ENCODE results near the gene HLA-A. TPM values are rescaled to one million over a fixed set of nuclear protein-coding genes. Genes with fewer than 3 reads are reported as not detected.
A peak's percentile ranks its signal among the peaks of the same experiment; 100 is the strongest.

The HLA-A gene
- total and polyA plus RNA-seq, 12 donors: 338 to 2,952 (median 1,253) TPM

DNA sequence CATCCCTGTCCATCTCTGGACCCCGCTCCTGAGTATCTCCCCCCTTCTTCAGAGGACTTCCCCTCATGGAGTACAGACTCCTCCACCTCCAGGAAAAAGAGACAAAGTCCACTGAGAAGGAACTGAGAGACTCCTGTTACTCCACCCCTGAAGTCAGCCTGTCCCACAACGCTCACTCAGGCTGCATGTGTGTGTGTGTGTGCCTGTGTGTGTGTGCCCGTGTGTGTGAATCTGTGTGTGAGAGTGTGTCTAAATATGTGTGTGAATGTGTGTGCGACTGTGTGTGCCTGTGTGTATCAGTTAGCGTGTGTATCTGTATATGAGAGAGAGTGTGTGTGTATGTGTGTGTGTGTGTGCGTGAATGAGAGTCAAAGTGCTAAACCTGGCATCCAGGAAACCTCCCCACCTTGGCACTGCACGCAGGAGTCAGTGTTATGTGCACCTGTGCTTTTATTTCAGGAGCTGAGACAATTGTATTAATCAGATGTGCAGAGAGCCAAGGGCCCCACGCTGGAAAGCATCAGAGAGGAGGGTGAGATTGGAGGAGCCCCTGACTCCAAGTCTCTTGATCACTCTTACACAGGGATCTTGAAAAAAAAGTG is 39.0 kb downstream of the HLA-A start:
- Histone ChIP-seq H3K36me3 (replicated peaks in 1 of 2) (no peaks in the 10 kb centered on the region), H3K4me3 (no peak overlapping the region), H3K27ac (no peak overlapping the region), H3K4me1 (replicated peaks in 1 of 2) (peaks cover 4% of the 10 kb centered on the region in 2 donors), H3K9me3 (replicated peaks in 1 of 3) (no peaks in the 10 kb centered on the region), H3K27me3 (no peaks in the 10 kb centered on the region)
- intact Hi-C loops (cut with DNase I): no loop called here
- 62 to 87% (median 78%) methylated on average over 8 of the region's 8 CpGs for WGBS, 4 donors
- TF ChIP-seq POLR2A (IDR thresholded peaks at IDR 0.05): no peak
- TF ChIP-seq, protein P1, sequence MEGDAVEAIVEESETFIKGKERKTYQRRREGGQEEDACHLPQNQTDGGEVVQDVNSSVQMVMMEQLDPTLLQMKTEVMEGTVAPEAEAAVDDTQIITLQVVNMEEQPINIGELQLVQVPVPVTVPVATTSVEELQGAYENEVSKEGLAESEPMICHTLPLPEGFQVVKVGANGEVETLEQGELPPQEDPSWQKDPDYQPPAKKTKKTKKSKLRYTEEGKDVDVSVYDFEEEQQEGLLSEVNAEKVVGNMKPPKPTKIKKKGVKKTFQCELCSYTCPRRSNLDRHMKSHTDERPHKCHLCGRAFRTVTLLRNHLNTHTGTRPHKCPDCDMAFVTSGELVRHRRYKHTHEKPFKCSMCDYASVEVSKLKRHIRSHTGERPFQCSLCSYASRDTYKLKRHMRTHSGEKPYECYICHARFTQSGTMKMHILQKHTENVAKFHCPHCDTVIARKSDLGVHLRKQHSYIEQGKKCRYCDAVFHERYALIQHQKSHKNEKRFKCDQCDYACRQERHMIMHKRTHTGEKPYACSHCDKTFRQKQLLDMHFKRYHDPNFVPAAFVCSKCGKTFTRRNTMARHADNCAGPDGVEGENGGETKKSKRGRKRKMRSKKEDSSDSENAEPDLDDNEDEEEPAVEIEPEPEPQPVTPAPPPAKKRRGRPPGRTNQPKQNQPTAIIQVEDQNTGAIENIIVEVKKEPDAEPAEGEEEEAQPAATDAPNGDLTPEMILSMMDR (IDR thresholded peaks at IDR 0.05): no peak
- peak in 1 of 7 donors; percentile 29 for DNase-seq

DNA sequence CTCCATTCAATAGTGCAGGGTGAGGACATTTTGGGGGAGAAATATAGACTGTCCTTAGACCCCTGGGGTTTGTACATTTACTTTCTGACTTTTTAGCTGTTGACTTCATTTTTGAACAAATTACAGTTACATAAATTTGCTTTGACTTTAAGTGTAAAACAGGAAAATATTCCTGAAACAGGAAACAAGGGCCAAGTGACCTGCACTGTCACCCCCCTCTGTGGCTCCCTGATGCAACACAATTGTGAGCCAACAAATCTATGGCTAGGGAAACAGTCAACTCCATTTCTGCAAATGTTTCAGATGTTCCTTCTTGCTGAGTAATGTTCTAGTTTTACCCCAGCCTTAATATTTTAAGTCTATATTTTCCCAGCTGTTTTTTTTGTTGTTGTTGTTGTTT is 39.8 kb downstream of the HLA-A start:
- no peaks in the 10 kb centered on the region for H3K27me3 ChIP-seq
- intact Hi-C loops (cut with DNase I): no loop called here
- H3K36me3 ChIP-seq (replicated peaks in 1 of 2): no peaks in the 10 kb centered on the region
- TF ChIP-seq POLR2A (IDR thresholded peaks at IDR 0.05): no peak
- TF ChIP-seq, protein P1 (IDR thresholded peaks at IDR 0.05): no peak
- no peak for DNase-seq
- H3K4me1 ChIP-seq (replicated peaks in 1 of 2): peaks cover 4% of the 10 kb centered on the region in 2 donors
- no peaks in the 10 kb centered on the region for H3K9me3 ChIP-seq (replicated peaks in 1 of 3)
- H3K4me3 ChIP-seq: no peak overlapping the region
- H3K27ac ChIP-seq: no peak overlapping the region

DNA sequence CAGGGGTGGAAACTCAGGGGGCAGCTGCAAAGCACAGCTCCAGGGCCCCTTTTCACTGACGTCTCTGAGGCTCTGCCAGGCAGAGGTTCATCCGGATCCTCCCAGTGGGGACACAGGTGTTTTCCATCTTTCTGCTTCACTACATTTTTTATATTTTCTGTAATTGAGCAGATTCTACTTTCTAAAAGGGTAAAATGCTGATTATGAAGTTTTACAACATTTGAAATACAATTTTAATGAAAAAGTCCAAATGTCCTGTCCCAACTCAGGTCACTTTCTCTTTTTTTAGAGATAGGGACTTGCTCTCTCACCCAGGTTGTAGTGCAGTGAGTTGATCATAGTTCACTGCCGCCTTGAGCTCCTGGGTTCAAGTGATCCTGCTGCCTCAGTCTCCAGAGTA is 41.9 kb downstream of the HLA-A start:
- intact Hi-C loops (cut with DNase I): no loop called here
- H3K27me3 ChIP-seq: no peaks in the 10 kb centered on the region
- DNase-seq: no peak
- H3K4me1 ChIP-seq (replicated peaks in 1 of 2): no peaks in the 10 kb centered on the region
- H3K27ac ChIP-seq: no peak overlapping the region
- H3K36me3 ChIP-seq (replicated peaks in 1 of 2): no peaks in the 10 kb centered on the region
- 45 to 89% (median 60%) methylated on average over 3 of the region's 3 CpGs for WGBS, 4 donors
- H3K9me3 ChIP-seq (replicated peaks in 1 of 3): no peaks in the 10 kb centered on the region
- no peak for TF ChIP-seq POLR2A (IDR thresholded peaks at IDR 0.05)
- no peak overlapping the region for H3K4me3 ChIP-seq

DNA sequence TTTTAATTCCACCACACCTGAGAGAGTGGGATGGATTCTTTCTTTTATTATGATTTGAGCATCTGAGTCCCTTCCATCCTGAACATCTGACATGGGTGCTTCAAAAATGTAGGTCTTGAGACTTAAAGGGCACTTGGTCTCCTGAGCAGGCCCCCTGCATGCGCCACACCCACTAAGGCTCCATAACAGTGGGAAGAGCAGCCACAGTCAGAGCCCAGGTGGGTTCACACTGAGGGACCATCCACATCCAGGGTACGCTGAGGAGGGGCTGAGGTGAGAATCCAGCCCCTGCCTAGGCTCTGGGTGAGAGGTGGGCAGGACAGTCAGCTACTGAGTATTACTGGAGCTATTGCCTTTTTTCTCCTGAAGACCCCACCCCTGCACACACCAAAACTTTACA is 42.7 kb downstream of the HLA-A start:
- no peak for DNase-seq
- 74 to 100% (median 93%) methylated on average over 2 of the region's 2 CpGs for WGBS, 4 donors

More for the DNA sequence above, 42.7 kb downstream of the HLA-A start:
- TF ChIP-seq POLR2A (IDR thresholded peaks at IDR 0.05): no peak
- TF ChIP-seq, protein P1 (IDR thresholded peaks at IDR 0.05): no peak
- Histone ChIP-seq H3K36me3 (replicated peaks in 1 of 2) (no peaks in the 10 kb centered on the region), H3K27ac (no peak overlapping the region), H3K4me1 (replicated peaks in 1 of 2) (no peaks in the 10 kb centered on the region), H3K27me3 (no peaks in the 10 kb centered on the region), H3K9me3 (replicated peaks in 1 of 3) (no peaks in the 10 kb centered on the region), H3K4me3 (no peak overlapping the region)
- intact Hi-C loops (cut with DNase I): no loop called here

All from adrenal gland (tissue), 12 donors.